ENCODE data around the gene ARPC5.

GRCh38 chr1:183628537-183628936 lies 7.0 kb downstream of the ARPC5 start:
- TF ChIP-seq, protein P1, sequence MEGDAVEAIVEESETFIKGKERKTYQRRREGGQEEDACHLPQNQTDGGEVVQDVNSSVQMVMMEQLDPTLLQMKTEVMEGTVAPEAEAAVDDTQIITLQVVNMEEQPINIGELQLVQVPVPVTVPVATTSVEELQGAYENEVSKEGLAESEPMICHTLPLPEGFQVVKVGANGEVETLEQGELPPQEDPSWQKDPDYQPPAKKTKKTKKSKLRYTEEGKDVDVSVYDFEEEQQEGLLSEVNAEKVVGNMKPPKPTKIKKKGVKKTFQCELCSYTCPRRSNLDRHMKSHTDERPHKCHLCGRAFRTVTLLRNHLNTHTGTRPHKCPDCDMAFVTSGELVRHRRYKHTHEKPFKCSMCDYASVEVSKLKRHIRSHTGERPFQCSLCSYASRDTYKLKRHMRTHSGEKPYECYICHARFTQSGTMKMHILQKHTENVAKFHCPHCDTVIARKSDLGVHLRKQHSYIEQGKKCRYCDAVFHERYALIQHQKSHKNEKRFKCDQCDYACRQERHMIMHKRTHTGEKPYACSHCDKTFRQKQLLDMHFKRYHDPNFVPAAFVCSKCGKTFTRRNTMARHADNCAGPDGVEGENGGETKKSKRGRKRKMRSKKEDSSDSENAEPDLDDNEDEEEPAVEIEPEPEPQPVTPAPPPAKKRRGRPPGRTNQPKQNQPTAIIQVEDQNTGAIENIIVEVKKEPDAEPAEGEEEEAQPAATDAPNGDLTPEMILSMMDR (IDR thresholded peaks at IDR 0.05; ENCODE audit: low read depth, low read length, poor library complexity, severe bottlenecking): no peak
- no peak for TF ChIP-seq EZH2phosphoT487 (IDR thresholded peaks at IDR 0.05; ENCODE audit: borderline replicate concordance, low read length)

Data from DOHH2 (cell line).